GDM1 (cell line): ENCODE measurements around the gene SUSD4.
"Not testable (repeated sequence)": the region's sequence is repeated elsewhere in the genome, so short reads cannot be mapped to it uniquely, and the experiment has no call there.

Source experiments
- DNase-seq: peaks from one replicate; lab custom pipeline; 2025; lab: John Stamatoyannopoulos, UW

Gene SUSD4

GRCh38 chr1:223363856-223364684 is at the start of gene SUSD4:
Gene SUSD4 (minus strand): TSS chr1:223364176. CDS start chr1:223363425, 751 bp downstream.
- no peak for DNase-seq

- no peak for DNase-seq
Measured at GRCh38 chr1:223413216-223413615, 49.2 kb upstream of the SUSD4 start.

GRCh38 chr1:223411710-223412109 is 47.7 kb upstream of the SUSD4 start:
- DNase-seq: no peak

GRCh38 chr1:223411309-223411708 is 47.3 kb upstream of the SUSD4 start:
- no peak for DNase-seq

GRCh38 chr1:223410036-223410435 is 46.1 kb upstream of the SUSD4 start:
- no peak for DNase-seq

- no peak for DNase-seq
Measured at GRCh38 chr1:223405507-223405906, 41.5 kb upstream of the SUSD4 start.

- DNase-seq: no peak
Measured at GRCh38 chr1:223403184-223403815, 39.3 kb upstream of the SUSD4 start.

- DNase-seq: no peak
Measured at GRCh38 chr1:223402790-223403142, 38.8 kb upstream of the SUSD4 start.

- DNase-seq: no peak
Measured at GRCh38 chr1:223401873-223402789, 38.2 kb upstream of the SUSD4 start.

GRCh38 chr1:223399393-223399792 is 35.4 kb upstream of the SUSD4 start:
- not testable (repeated sequence) for DNase-seq

- no peak for DNase-seq
Measured at GRCh38 chr1:223394706-223395105, 30.7 kb upstream of the SUSD4 start.

- DNase-seq: no peak
Measured at GRCh38 chr1:223394242-223394641, 30.3 kb upstream of the SUSD4 start.

- DNase-seq: no peak
Measured at GRCh38 chr1:223393275-223394214, 29.6 kb upstream of the SUSD4 start, which contains the start of gene CCDC185. Gene CCDC185 (plus strand): TSS chr1:223393415. CDS start chr1:223393476, 61 bp downstream.

- no peak for DNase-seq
Measured at GRCh38 chr1:223390618-223391017, 26.6 kb upstream of the SUSD4 start.

- DNase-seq: no peak
Measured at GRCh38 chr1:223386013-223386412, 22.0 kb upstream of the SUSD4 start.

GRCh38 chr1:223378754-223379153 is 14.8 kb upstream of the SUSD4 start:
- DNase-seq: no peak

GRCh38 chr1:223374064-223374610 is 10.2 kb upstream of the SUSD4 start:
- DNase-seq: no peak

- DNase-seq: no peak
Measured at GRCh38 chr1:223364685-223365382, 858 bp upstream of the SUSD4 start.

- no peak for DNase-seq
Measured at GRCh38 chr1:223363057-223363855, 720 bp downstream of the SUSD4 start.
